IMR-90 (cell line): ENCODE data around the gene CHST8. TPM values are rescaled to one million over a fixed set of nuclear protein-coding genes. Genes with fewer than 3 reads are reported as not detected.

Experiments used
- ATAC-seq: fragments of 200-7000 bp; cut with Tn5 transposase; 2 replicates; pipeline ENCODE4 v1.9.1; 2020; ENCODE audit warnings: low read depth, mild to moderate bottlenecking, moderate library complexity
- BruUV-seq: library from RNA; stranded (reverse); fragments of 400-500 nt; replicated peaks from 2 replicates; lab custom pipeline; 2021; lab: Mats Ljungman, UMichigan
- CTCF ChIA-PET: fragments of 300-600 bp; formaldehyde crosslinking; extraction: SDS; loops from one replicate; lab custom pipeline; 2021; ENCODE audit warnings: antibody characterized with exemption; lab: Yijun Ruan, JAX
- POLR2A ChIA-PET: fragments of 300-600 bp; sonication (Branson Sonifier 250); formaldehyde crosslinking; loops from one replicate; lab custom pipeline; 2022; ENCODE audit warnings: antibody characterized with exemption; ENCODE audit not compliant: unreplicated experiment; lab: Charles Lee
- DNase-seq: peaks from one replicate; pipeline ENCODE4 v3.0.0; 2013
- H2AFZ ChIP-seq: replicated peaks from 2 replicates; pipeline ENCODE3; 2013; ENCODE audit warnings: low read length, mild to moderate bottlenecking; ENCODE audit not compliant: poor library complexity
- H2AK5ac ChIP-seq: 2 replicates; pipeline ENCODE4 v1.6.1; 2013; ENCODE audit warnings: low read depth, low read length, inconsistent platforms
- H2AK9ac ChIP-seq: replicated peaks from 2 replicates; pipeline ENCODE3; 2013; ENCODE audit warnings: mild to moderate bottlenecking, low read depth, low read length, moderate library complexity; ENCODE audit not compliant: poor library complexity
- H2BK120ac ChIP-seq: 2 replicates; pipeline ENCODE4 v1.6.1; 2013; ENCODE audit warnings: low read depth, low read length, inconsistent platforms
- H2BK15ac ChIP-seq: 3 replicates; pipeline ENCODE4 v1.6.1; 2013; ENCODE audit warnings: low read depth, low read length, inconsistent platforms
- H2BK20ac ChIP-seq: 2 replicates; pipeline ENCODE4 v1.6.1; 2013; ENCODE audit warnings: low read depth, mild to moderate bottlenecking, inconsistent platforms, low read length, moderate library complexity
- H2BK5ac ChIP-seq: 2 replicates; pipeline ENCODE4 v1.6.1; 2013; ENCODE audit warnings: mild to moderate bottlenecking, low read depth, low read length, inconsistent platforms; ENCODE audit not compliant: poor library complexity, severe bottlenecking
- H3K14ac ChIP-seq: replicated peaks from 2 replicates; pipeline ENCODE4 v1.6.1; 2013; ENCODE audit warnings: low read depth, low read length, inconsistent platforms
- H3K18ac ChIP-seq: 2 replicates; pipeline ENCODE4 v1.6.1; 2013; ENCODE audit warnings: low read depth, low read length, control low read depth
- H3K23ac ChIP-seq: 2 replicates; pipeline ENCODE4 v1.6.1; 2013; ENCODE audit warnings: low read depth, low read length, inconsistent platforms
- H3K27ac ChIP-seq: 2 replicates; pipeline ENCODE4 v1.5.1; 2013; ENCODE audit warnings: mild to moderate bottlenecking, control low read depth, low read length; ENCODE audit not compliant: insufficient read depth
- H3K27me3 ChIP-seq: 2 replicates; pipeline ENCODE4 v1.6.1; 2013; ENCODE audit warnings: low read length; ENCODE audit not compliant: control insufficient read depth, insufficient read depth
- H3K36me3 ChIP-seq: 2 replicates; pipeline ENCODE4 v1.6.1; 2013; ENCODE audit warnings: low read length, mixed read lengths; ENCODE audit not compliant: control insufficient read depth, insufficient read depth
- H3K4ac ChIP-seq: 2 replicates; pipeline ENCODE4 v1.6.1; 2013; ENCODE audit warnings: low read depth, low read length, inconsistent platforms
- H3K4me1 ChIP-seq: 2 replicates; pipeline ENCODE4 v1.6.1; 2013; ENCODE audit warnings: low read length, mixed read lengths; ENCODE audit not compliant: control insufficient read depth, insufficient read depth
- H3K4me2 ChIP-seq: 2 replicates; pipeline ENCODE4 v1.6.1; 2013; ENCODE audit warnings: low read depth, mild to moderate bottlenecking, control low read depth, low read length, moderate library complexity
- H3K4me3 ChIP-seq: 2 replicates; pipeline ENCODE4 v1.5.1; 2013; ENCODE audit warnings: low read depth, mild to moderate bottlenecking, control low read depth, low read length, moderate library complexity; ENCODE audit not compliant: insufficient read depth
- H3K56ac ChIP-seq: 2 replicates; pipeline ENCODE4 v1.6.1; 2013; ENCODE audit warnings: low read length, inconsistent platforms; ENCODE audit not compliant: insufficient read depth; ENCODE audit errors: extremely low read depth
- H3K79me1 ChIP-seq, 2 experiments: 2 replicates each; pipeline ENCODE4 v1.6.1; 2013; ENCODE audit warnings: low read length in 2 of 2, inconsistent platforms in 1 of 2, low read depth in 1 of 2
- H3K9ac ChIP-seq: 2 replicates; pipeline ENCODE4 v1.6.1; 2013; ENCODE audit warnings: low read depth, low read length, control low read depth
- H3K9me1 ChIP-seq: 2 replicates; pipeline ENCODE4 v1.6.1; 2013; ENCODE audit warnings: low read length, inconsistent platforms; ENCODE audit not compliant: insufficient read depth
- H3K9me3 ChIP-seq: 2 replicates; pipeline ENCODE4 v1.6.1; 2013; ENCODE audit warnings: low read length; ENCODE audit not compliant: control insufficient read depth, insufficient read depth
- H4K20me1 ChIP-seq: 2 replicates; pipeline ENCODE4 v1.6.1; 2013; ENCODE audit warnings: low read length, inconsistent platforms; ENCODE audit not compliant: insufficient read depth
- H4K5ac ChIP-seq: 2 replicates; pipeline ENCODE4 v1.6.1; 2013; ENCODE audit warnings: mild to moderate bottlenecking, low read depth, low read length, control low read depth
- H4K8ac ChIP-seq, 2 experiments: 2 replicates each; pipeline ENCODE4 v1.6.1; 2013; ENCODE audit warnings: low read depth in 2 of 2, low read length in 2 of 2, control low read depth in 1 of 2, inconsistent platforms in 1 of 2
- H4K91ac ChIP-seq: 2 replicates; pipeline ENCODE4 v1.6.1; 2013; ENCODE audit warnings: low read depth, low read length, inconsistent platforms; ENCODE audit not compliant: insufficient read depth
- CHD1 ChIP-seq: IDR thresholded peaks from 2 replicates; pipeline ENCODE4 v1.6.1; 2012; ENCODE audit warnings: low read depth, low read length, improper control_type of control experiment
- FOS ChIP-seq: fragments of 150-350 bp; IDR thresholded peaks from 2 replicates; pipeline ENCODE4 v1.6.1; 2016; ENCODE audit warnings: low read depth, low read length
- MXI1 ChIP-seq: IDR thresholded peaks from 2 replicates; pipeline ENCODE4 v1.6.1; 2012; ENCODE audit warnings: low read depth, mild to moderate bottlenecking, low read length, moderate library complexity, borderline replicate concordance
- NFE2L2 ChIP-seq: fragments of 150-350 bp; IDR thresholded peaks from 2 replicates; pipeline ENCODE4 v1.6.1; 2016; ENCODE audit warnings: low read depth, mild to moderate bottlenecking, low read length
- POLR2A ChIP-seq: IDR thresholded peaks from 2 replicates; pipeline ENCODE4 v1.6.1; 2012; ENCODE audit warnings: mild to moderate bottlenecking, low read depth, low read length
- RAD21 ChIP-seq: IDR thresholded peaks from 2 replicates; pipeline ENCODE4 v1.6.1; 2012; ENCODE audit warnings: low read length, improper control_type of control experiment
- RFX5 ChIP-seq: IDR thresholded peaks from 2 replicates; pipeline ENCODE4 v1.8.0; 2012; ENCODE audit warnings: low read depth, mild to moderate bottlenecking, low read length, moderate library complexity
- WGBS, 2 experiments: methylation state at CpG; one replicate each; pipeline versions ENCODE4 v1.1.5 to v1.1.7; 2013; ENCODE audit warnings: missing lambda C conversion rate in 2 of 2; ENCODE audit not compliant: insufficient read length in 1 of 2; ENCODE audit errors: extremely low coverage in 2 of 2; 5-methylcytosine and 5-hydroxymethylcytosine counted together
- dilution Hi-C: fragments of 300-500 bp; cut with HindIII; formaldehyde crosslinking; loops from one replicate; pipeline ENCODE4 v1.14.3; 2018; ENCODE audit warnings: low sequenced_read_pairs; ENCODE audit not compliant: unreplicated experiment
- in situ Hi-C: fragments of 300-500 bp; cut with MboI; formaldehyde crosslinking; loops from 3 replicates; pipeline ENCODE4 v1.14.3; 2019; ENCODE audit warnings: low sequenced_read_pairs, inconsistent platforms, mixed read lengths
- intact Hi-C: fragments of 100-400 bp; cut with micrococcal nuclease; formaldehyde crosslinking; loops from 2 replicates; pipeline ENCODE4 v1.10.0; 2022
- polyA plus RNA-seq, 3 experiments: library from polyadenylated mRNA; depleted of rRNA; stranded (reverse); fragments of >200 nt; gene quantifications; 2 replicates each; pipeline ENCODE4 v1.2.3, GENCODE V29; 2012; ENCODE audit warnings: low replicate concordance in 1 of 3
- total RNA-seq: library from RNA; depleted of rRNA; stranded (reverse); fragments of >200 nt; gene quantifications from 2 replicates; pipeline ENCODE4 v1.2.3, GENCODE V29; 2012
- TF ChIP-seq, protein P1 (sequence below): conservative IDR thresholded peaks from 2 replicates; pipeline ENCODE4 v1.5.1; 2012; ENCODE audit warnings: mild to moderate bottlenecking, low read depth, low read length, improper control_type of control experiment

The CHST8 gene
- total and polyA plus RNA-seq, 2 of the 4 experiments (the other 2 are of a cell fraction) = not detected

- no peak overlapping the region for H3K4ac ChIP-seq
- in situ Hi-C loops (no loop called here), intact Hi-C loops (no loop called here), dilution Hi-C loops (no loop called here)
- no peaks in the 10 kb centered on the region for H3K9me3 ChIP-seq
- no peak overlapping the region for H4K8ac ChIP-seq
- no peak overlapping the region for H2AFZ ChIP-seq
- no peak overlapping the region for H2BK15ac ChIP-seq
- no peak overlapping the region for H2AK5ac ChIP-seq
- no peaks in the 10 kb centered on the region; the same call in 1 of the 2 replicates for H3K9me1 ChIP-seq
- peaks cover 42% of the 10 kb centered on the region for H3K36me3 ChIP-seq
- H3K56ac ChIP-seq = no peak overlapping the region
- WGBS, 2 experiments = 80% methylated on average over 1 of the region's 5 CpGs; no CpG with 5 or more reads in 1 of the 2 experiments
- H3K9ac ChIP-seq = no peak overlapping the region
- H3K27ac ChIP-seq = no peak overlapping the region
- no peak overlapping the region for H2BK120ac ChIP-seq
- no peak overlapping the region for H3K14ac ChIP-seq
- H3K4me1 ChIP-seq = no peaks in the 10 kb centered on the region; the same call in 1 of the 2 replicates
- no peak for TF ChIP-seq CHD1
- TF ChIP-seq RFX5 = no peak
- no peak for TF ChIP-seq NFE2L2
- TF ChIP-seq, protein P1, sequence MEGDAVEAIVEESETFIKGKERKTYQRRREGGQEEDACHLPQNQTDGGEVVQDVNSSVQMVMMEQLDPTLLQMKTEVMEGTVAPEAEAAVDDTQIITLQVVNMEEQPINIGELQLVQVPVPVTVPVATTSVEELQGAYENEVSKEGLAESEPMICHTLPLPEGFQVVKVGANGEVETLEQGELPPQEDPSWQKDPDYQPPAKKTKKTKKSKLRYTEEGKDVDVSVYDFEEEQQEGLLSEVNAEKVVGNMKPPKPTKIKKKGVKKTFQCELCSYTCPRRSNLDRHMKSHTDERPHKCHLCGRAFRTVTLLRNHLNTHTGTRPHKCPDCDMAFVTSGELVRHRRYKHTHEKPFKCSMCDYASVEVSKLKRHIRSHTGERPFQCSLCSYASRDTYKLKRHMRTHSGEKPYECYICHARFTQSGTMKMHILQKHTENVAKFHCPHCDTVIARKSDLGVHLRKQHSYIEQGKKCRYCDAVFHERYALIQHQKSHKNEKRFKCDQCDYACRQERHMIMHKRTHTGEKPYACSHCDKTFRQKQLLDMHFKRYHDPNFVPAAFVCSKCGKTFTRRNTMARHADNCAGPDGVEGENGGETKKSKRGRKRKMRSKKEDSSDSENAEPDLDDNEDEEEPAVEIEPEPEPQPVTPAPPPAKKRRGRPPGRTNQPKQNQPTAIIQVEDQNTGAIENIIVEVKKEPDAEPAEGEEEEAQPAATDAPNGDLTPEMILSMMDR = no peak
- TF ChIP-seq RAD21 = no peak
- no peak for TF ChIP-seq MXI1
- no peak for TF ChIP-seq FOS
- TF ChIP-seq POLR2A = no peak
- H3K18ac ChIP-seq = no peak overlapping the region
- H4K20me1 ChIP-seq = peaks cover 11% of the 10 kb centered on the region; the same call in 1 of the 2 replicates
- H4K91ac ChIP-seq = no peak overlapping the region
- no peak overlapping the region for H3K4me3 ChIP-seq
- no peak overlapping the region for H3K23ac ChIP-seq
- H3K79me1 ChIP-seq = peaks cover 0 to 5% of the 10 kb centered on the region in 2 experiments; a peak in 1 of 4 replicates
- H2AK9ac ChIP-seq = no peak overlapping the region
- no peak overlapping the region for H4K5ac ChIP-seq
- ChIA-PET POLR2A (no interaction called here), CTCF (interaction anchor here (1.1 kb wide), 1 partner anchor 24 kb away, joined by 3 read pairs; no protein-coding TSS in a partner anchor)
- ATAC-seq (no peak), DNase-seq (no peak)
- H3K4me2 ChIP-seq = no peak overlapping the region
- no peak overlapping the region for H2BK20ac ChIP-seq
- BruUV-seq = no TSS peak
- no peak overlapping the region for H2BK5ac ChIP-seq
- no peaks in the 10 kb centered on the region for H3K27me3 ChIP-seq
These were observed 179.7 kb downstream of the CHST8 start for GRCh38 chr19:33801411-33801810.
